Adrenal gland (tissue), 12 donors: ENCODE results near the gene INSYN2A. TPM values are rescaled to one million over a fixed set of nuclear protein-coding genes. Genes with fewer than 3 reads are reported as not detected.

Source experiments
- DNase-seq, 7 donors: peaks; one replicate each; pipeline ENCODE4 v3.0.0-alpha.2; 2019 to 2020
- H3K27ac ChIP-seq, 5 donors: fragments of 200-600 bp; sonication (generic) in 4 of 5; 1 replicate in 3 of 5; 2 replicates in 2 of 5; pipeline versions ENCODE4 v1.5.1 to v1.8.0; 2016 to 2020; ENCODE audit warnings: mild to moderate bottlenecking in 1 of 5
- H3K27me3 ChIP-seq: fragments of 200-600 bp; 2 replicates; pipeline ENCODE4 v1.8.0; 2021
- H3K36me3 ChIP-seq, 2 donors: fragments of 200-600 bp; replicated peaks in 1 of 2; 1 replicate in 1 of 2; 2 replicates in 1 of 2; pipeline versions ENCODE4 v1.5.1 to v1.8.0; 2018 to 2022
- H3K4me1 ChIP-seq, 2 donors: fragments of 200-600 bp; replicated peaks in 1 of 2; 1 replicate in 1 of 2; 2 replicates in 1 of 2; pipeline versions ENCODE4 v1.5.1 to v1.8.0; 2018 to 2021
- H3K4me3 ChIP-seq, 4 donors: fragments of 200-600 bp; sonication (generic) in 3 of 4; one replicate each; pipeline ENCODE4 v1.5.1; 2016 to 2018
- H3K9me3 ChIP-seq, 3 donors: fragments of 200-600 bp; sonication (generic) in 1 of 3; replicated peaks in 1 of 3; 1 replicate in 2 of 3; 2 replicates in 1 of 3; pipeline versions ENCODE4 v1.5.1 to v1.8.0; 2016 to 2021
- POLR2A ChIP-seq, 2 donors: fragments of 450-650 bp; IDR thresholded peaks; one replicate each; pipeline ENCODE4 v1.6.1; 2017; ENCODE audit warnings: antibody characterized with exemption in 2 of 2, mild to moderate bottlenecking in 2 of 2, moderate library complexity in 1 of 2
- WGBS, 4 donors: extraction: QIAGEN DNeasy Blood & Tissue Kit in 2 of 4; methylation state at CpG; one replicate each; pipeline versions ENCODE4 v1.1.5 to v1.1.7; 2013 to 2017; 5-methylcytosine and 5-hydroxymethylcytosine counted together
- intact Hi-C, 2 donors: fragments of 100-400 bp; cut with DNase I; formaldehyde crosslinking; loops; one replicate each; pipeline versions ENCODE4 v1.14.1 to v1.15.0; 2022 to 2023
- polyA plus RNA-seq, 3 donors: library from polyadenylated mRNA; stranded (reverse); fragments of 200-250 nt in 2 of 3; fragments of 350-450 nt in 1 of 3; fragmentation: Illumina TruSeq in 1 of 3; extraction: RNeasy Lipid Tissue Mini Kit (QIAGEN cat#74804) in 1 of 3; gene quantifications; one replicate each; pipeline ENCODE4 v1.2.3, GENCODE V29; 2013 to 2014
- total RNA-seq, 9 donors: library from RNA; depleted of rRNA in 4 of 9; stranded (reverse); fragments of >200 nt in 4 of 9; fragments of 120-200 nt in 1 of 9; fragmentation: NEBNext Ultra II Directional in 1 of 9; extraction: Animal tissue kit (Norgen Biotek cat#: 25700) in 1 of 9; gene quantifications; one replicate each; pipeline versions ENCODE4 v1.1.0 to v1.2.4, GENCODE V29; 2013 to 2023
- TF ChIP-seq, protein P1 (sequence below), 6 experiments: fragments of 450-650 bp in 4 of 6; fragments of 200-600 bp in 2 of 6; sonication (generic) in 1 of 6; IDR thresholded peaks; 1 replicate in 5 of 6; 2 replicates in 1 of 6; pipeline versions ENCODE4 v1.5.1 to v1.8.0; 2016 to 2021; ENCODE audit warnings: antibody characterized with exemption in 6 of 6, mild to moderate bottlenecking in 2 of 6, moderate library complexity in 1 of 6
- donor health status: healthy with polysubstance abuse.
- donor health status: Bipolar disorder and iron deficiency.
- donor health status: DM: yes; HTN: yes; CAD: no.
- donor health status: DM: no; HTN: no; CAD: no.
- donor health status: DM: no; HTN: no; CAD: no.
- donor health status: DM: yes; HTN: yes; CAD: no.

Gene INSYN2A
- total and polyA plus RNA-seq, 12 donors: 0.07 to 0.08 TPM; not detected in 10

DNA sequence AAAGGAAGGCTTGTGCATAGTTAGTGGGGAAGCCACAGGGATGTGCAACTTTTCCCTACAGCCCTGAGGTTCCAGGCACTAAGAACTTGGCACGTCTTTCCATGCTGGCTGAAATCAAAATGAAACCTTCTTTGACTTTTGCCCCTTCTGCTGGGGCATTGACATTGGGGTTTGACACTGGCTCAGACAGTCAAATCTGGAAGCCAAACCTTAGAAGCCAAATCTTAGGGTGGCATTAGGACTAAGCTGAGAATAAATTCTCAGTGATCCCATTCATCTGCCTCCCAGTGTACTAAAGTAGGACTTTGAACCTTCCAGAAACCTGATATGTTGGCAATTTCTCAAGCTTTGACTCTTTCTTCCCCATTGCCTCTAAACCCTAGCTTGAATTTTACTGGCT, 31.3 kb upstream of the INSYN2A start:
- H3K4me3 ChIP-seq: no peak overlapping the region
- intact Hi-C loops: no loop called here
- TF ChIP-seq POLR2A (IDR thresholded peaks at IDR 0.05): no peak
- TF ChIP-seq, protein P1, sequence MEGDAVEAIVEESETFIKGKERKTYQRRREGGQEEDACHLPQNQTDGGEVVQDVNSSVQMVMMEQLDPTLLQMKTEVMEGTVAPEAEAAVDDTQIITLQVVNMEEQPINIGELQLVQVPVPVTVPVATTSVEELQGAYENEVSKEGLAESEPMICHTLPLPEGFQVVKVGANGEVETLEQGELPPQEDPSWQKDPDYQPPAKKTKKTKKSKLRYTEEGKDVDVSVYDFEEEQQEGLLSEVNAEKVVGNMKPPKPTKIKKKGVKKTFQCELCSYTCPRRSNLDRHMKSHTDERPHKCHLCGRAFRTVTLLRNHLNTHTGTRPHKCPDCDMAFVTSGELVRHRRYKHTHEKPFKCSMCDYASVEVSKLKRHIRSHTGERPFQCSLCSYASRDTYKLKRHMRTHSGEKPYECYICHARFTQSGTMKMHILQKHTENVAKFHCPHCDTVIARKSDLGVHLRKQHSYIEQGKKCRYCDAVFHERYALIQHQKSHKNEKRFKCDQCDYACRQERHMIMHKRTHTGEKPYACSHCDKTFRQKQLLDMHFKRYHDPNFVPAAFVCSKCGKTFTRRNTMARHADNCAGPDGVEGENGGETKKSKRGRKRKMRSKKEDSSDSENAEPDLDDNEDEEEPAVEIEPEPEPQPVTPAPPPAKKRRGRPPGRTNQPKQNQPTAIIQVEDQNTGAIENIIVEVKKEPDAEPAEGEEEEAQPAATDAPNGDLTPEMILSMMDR (IDR thresholded peaks at IDR 0.05): no peak
- H3K27me3 ChIP-seq: no peaks in the 10 kb centered on the region
- 85 to 100% (median 92%) methylated on average over 1 of the region's 1 CpG for WGBS, 4 donors
- H3K36me3 ChIP-seq: no peaks in the 10 kb centered on the region
- H3K9me3 ChIP-seq: no peaks in the 10 kb centered on the region
- DNase-seq: no peak
- no peak overlapping the region for H3K27ac ChIP-seq
- no peaks in the 10 kb centered on the region for H3K4me1 ChIP-seq

- 92 to 97% (median 97%) methylated on average over 10 of the region's 10 CpGs for WGBS, 4 donors
- no peak for TF ChIP-seq POLR2A (IDR thresholded peaks at IDR 0.05)
- TF ChIP-seq, protein P1 (IDR thresholded peaks at IDR 0.05): no peak
- intact Hi-C loops: no loop called here
Measured at GRCh38 chr10:127227027-127227426, 30.6 kb upstream of the INSYN2A start.

DNA sequence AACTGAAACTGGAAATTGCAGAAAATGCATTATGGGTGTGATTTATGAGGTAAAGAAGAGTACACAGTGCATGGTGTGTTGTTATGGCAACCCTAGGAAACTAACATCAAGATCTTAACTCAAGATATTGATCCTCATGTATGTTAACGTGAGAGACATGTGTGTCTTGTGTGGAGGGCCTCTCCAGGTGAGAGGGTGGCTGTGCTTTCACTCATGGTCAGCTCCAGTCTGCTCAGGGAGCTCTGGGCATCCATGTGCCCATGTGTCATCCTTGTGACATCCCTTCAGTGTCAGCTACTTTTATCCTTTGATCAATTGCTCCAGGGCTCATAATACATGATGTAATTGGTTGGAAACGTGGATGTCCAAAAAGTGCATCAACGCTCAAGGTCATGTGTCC, 24.9 kb upstream of the INSYN2A start:
- WGBS, 4 donors: 60 to 81% (median 67%) methylated on average over 3 of the region's 3 CpGs
- no peak overlapping the region for H3K27ac ChIP-seq
- no peaks in the 10 kb centered on the region for H3K4me1 ChIP-seq
- no peaks in the 10 kb centered on the region for H3K36me3 ChIP-seq
- TF ChIP-seq, protein P1 (IDR thresholded peaks at IDR 0.05): no peak
- TF ChIP-seq POLR2A (IDR thresholded peaks at IDR 0.05): no peak
- H3K4me3 ChIP-seq: no peak overlapping the region
- intact Hi-C loops: no loop called here
- no peaks in the 10 kb centered on the region for H3K27me3 ChIP-seq
- no peaks in the 10 kb centered on the region for H3K9me3 ChIP-seq
- no peak for DNase-seq

More at GRCh38 chr10:127227027-127227426, 30.6 kb upstream of the INSYN2A start:
- DNase-seq: no peak
- no peak overlapping the region for H3K27ac ChIP-seq
- H3K27me3 ChIP-seq: no peaks in the 10 kb centered on the region
- H3K4me1 ChIP-seq: no peaks in the 10 kb centered on the region
- H3K9me3 ChIP-seq: no peaks in the 10 kb centered on the region
- H3K36me3 ChIP-seq: no peaks in the 10 kb centered on the region
- no peak overlapping the region for H3K4me3 ChIP-seq

DNA sequence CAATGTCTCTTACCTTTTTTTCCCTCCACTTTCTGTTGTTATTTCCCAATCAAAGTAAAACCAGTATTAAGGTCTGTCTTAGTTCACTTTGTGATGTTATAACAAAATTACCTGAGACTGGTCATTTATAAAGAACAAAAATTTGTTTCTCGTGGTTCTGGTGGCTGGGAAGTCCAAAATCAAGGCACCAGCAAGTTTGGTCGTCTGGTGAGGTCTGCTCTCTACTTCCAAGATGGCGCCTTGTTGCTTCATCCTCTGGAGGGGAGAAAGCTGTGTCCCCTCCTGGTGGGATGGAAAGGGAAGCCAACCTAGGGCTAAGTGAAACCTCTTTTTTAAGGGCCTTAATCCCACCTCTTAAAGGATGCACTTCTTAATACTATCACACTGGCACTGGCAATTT, 22.3 kb upstream of the INSYN2A start:
- intact Hi-C loops: no loop called here
- Histone ChIP-seq H3K4me3 (no peak overlapping the region), H3K36me3 (no peaks in the 10 kb centered on the region), H3K27me3 (no peaks in the 10 kb centered on the region), H3K9me3 (no peaks in the 10 kb centered on the region), H3K4me1 (no peaks in the 10 kb centered on the region), H3K27ac (no peak overlapping the region)
- DNase-seq: no peak
- 86 to 92% (median 92%) methylated on average over 3 of the region's 3 CpGs for WGBS, 4 donors
- TF ChIP-seq, protein P1 (IDR thresholded peaks at IDR 0.05): no peak
- no peak for TF ChIP-seq POLR2A (IDR thresholded peaks at IDR 0.05)
